GM23338 (cell line): Measurements from ENCODE around the gene S100PBP. TPM values are rescaled to one million over a fixed set of nuclear protein-coding genes. Genes with fewer than 3 reads are reported as not detected.
A peak's percentile ranks its signal among the peaks of the same experiment; 100 is the strongest.

Source experiments
- ATAC-seq: fragments of 200-7000 bp; cut with Tn5 transposase; 3 replicates; pipeline ENCODE4 v1.9.1; 2020
- DNase-seq: peaks from one replicate; pipeline ENCODE4 v3.0.0-alpha.2; 2015; ENCODE audit warnings: low spot score
- H2AFZ ChIP-seq: fragments of 200-600 bp; sonication (generic); 2 replicates; pipeline ENCODE4 v1.8.0; 2016; ENCODE audit warnings: antibody characterized with exemption, mild to moderate bottlenecking, moderate library complexity
- H3F3A ChIP-seq: fragments of 200-600 bp; sonication (generic); replicated peaks from 2 replicates; pipeline ENCODE4 v1.8.0; 2017; ENCODE audit warnings: antibody characterized with exemption, mixed run types, low read depth
- H3K27ac ChIP-seq: fragments of 200-600 bp; sonication (generic); 2 replicates; pipeline ENCODE4 v1.6.1; 2016; ENCODE audit warnings: low read depth
- H3K27me3 ChIP-seq: fragments of 200-600 bp; sonication (generic); 2 replicates; pipeline ENCODE4 v1.8.0; 2016; ENCODE audit warnings: mild to moderate bottlenecking, mixed run types, moderate library complexity; ENCODE audit not compliant: insufficient read depth
- H3K36me3 ChIP-seq: fragments of 200-600 bp; sonication (generic); 2 replicates; pipeline ENCODE4 v1.8.0; 2016; ENCODE audit warnings: mild to moderate bottlenecking; ENCODE audit not compliant: insufficient read depth
- H3K4me1 ChIP-seq: fragments of 200-600 bp; sonication (generic); 2 replicates; pipeline ENCODE4 v1.8.0; 2016; ENCODE audit warnings: mild to moderate bottlenecking, moderate library complexity; ENCODE audit not compliant: insufficient read depth
- H3K4me2 ChIP-seq: fragments of 200-600 bp; sonication (generic); 2 replicates; pipeline ENCODE4 v1.7.1; 2017; ENCODE audit warnings: mixed run types
- H3K4me3 ChIP-seq: fragments of 200-600 bp; sonication (generic); 2 replicates; pipeline ENCODE4 v1.6.1; 2016; ENCODE audit warnings: mixed run types
- H3K79me2 ChIP-seq: fragments of 200-600 bp; sonication (generic); replicated peaks from 2 replicates; pipeline ENCODE4 v1.8.0; 2017; ENCODE audit warnings: mild to moderate bottlenecking; ENCODE audit not compliant: insufficient read depth
- H3K9me2 ChIP-seq: fragments of 200-600 bp; sonication (generic); 2 replicates; pipeline ENCODE4 v1.8.0; 2017; ENCODE audit not compliant: insufficient read depth
- H4K20me1 ChIP-seq: fragments of 200-600 bp; sonication (generic); replicated peaks from 2 replicates; pipeline ENCODE4 v1.8.0; 2017; ENCODE audit warnings: mild to moderate bottlenecking; ENCODE audit not compliant: insufficient read depth
- H3K27ac Mint-ChIP-seq: 2 replicates; pipeline ENCODE4 v1.8.0; 2020; ENCODE audit warnings: inconsistent platforms, mild to moderate bottlenecking, moderate library complexity, mixed read lengths
- H3K27me3 Mint-ChIP-seq: 3 replicates; pipeline ENCODE4 v1.8.0; 2022; ENCODE audit warnings: low read depth, mild to moderate bottlenecking, moderate library complexity, mixed read lengths, inconsistent platforms; ENCODE audit not compliant: insufficient read depth, poor library complexity
- H3K36me3 Mint-ChIP-seq: 3 replicates; pipeline ENCODE4 v1.8.0; 2021; ENCODE audit warnings: low read depth, mild to moderate bottlenecking, inconsistent platforms, moderate library complexity, mixed read lengths
- H3K4me1 Mint-ChIP-seq: 3 replicates; pipeline ENCODE4 v1.8.0; 2020; ENCODE audit warnings: mild to moderate bottlenecking, inconsistent platforms, mixed read lengths
- H3K4me3 Mint-ChIP-seq: 3 replicates; pipeline ENCODE4 v1.8.0; 2021; ENCODE audit warnings: moderate library complexity, mild to moderate bottlenecking, inconsistent platforms, mixed read lengths
- H3K9me3 Mint-ChIP-seq: 3 replicates; pipeline ENCODE4 v1.8.0; 2020; ENCODE audit warnings: moderate library complexity, mild to moderate bottlenecking, inconsistent platforms, mixed read lengths
- ETS1 ChIP-seq: IDR thresholded peaks from 2 replicates; pipeline ENCODE4 v1.6.1; 2016; ENCODE audit warnings: antibody characterized with exemption
- EZH2 ChIP-seq: fragments of 200-600 bp; sonication (generic); IDR thresholded peaks from one replicate; pipeline ENCODE4 v1.8.0; 2017; ENCODE audit warnings: antibody characterized with exemption, mild to moderate bottlenecking, low read depth; ENCODE audit not compliant: unreplicated experiment
- EZH2phosphoT487 ChIP-seq: fragments of 200-600 bp; sonication (generic); IDR thresholded peaks from one replicate; pipeline ENCODE4 v1.8.1; 2018; ENCODE audit warnings: antibody characterized with exemption; ENCODE audit not compliant: unreplicated experiment
- REST ChIP-seq: IDR thresholded peaks from one replicate; pipeline ENCODE4 v1.6.1; 2018; ENCODE audit warnings: antibody characterized with exemption; ENCODE audit not compliant: unreplicated experiment
- STAT1 ChIP-seq: IDR thresholded peaks from one replicate; pipeline ENCODE4 v1.6.1; 2016; ENCODE audit warnings: antibody characterized with exemption; ENCODE audit not compliant: unreplicated experiment
- ZNF114 ChIP-seq: fragments of 250-450 bp; sonication (Bioruptor Pico); IDR thresholded peaks from 2 replicates; pipeline ENCODE4 v1.5.0; 2020; ENCODE audit warnings: mild to moderate bottlenecking, moderate library complexity
- polyA plus RNA-seq: library from polyadenylated mRNA; unstranded; fragments of >200 nt; fragmentation: Nextera tagmentation; extraction: Ambion mirVana; gene quantifications from 2 replicates; pipeline ENCODE4 v1.2.1, GENCODE V29; 2016
- total RNA-seq: library from RNA; depleted of rRNA; stranded (reverse); fragments of >200 nt; shearing (Covaris generic); gene quantifications from 2 replicates; pipeline ENCODE4 v1.2.3, GENCODE V29; 2014
- TF ChIP-seq, protein P1 (sequence below): fragments of 250-450 bp; sonication (Bioruptor Pico); IDR thresholded peaks from 2 replicates; pipeline ENCODE4 v1.5.0; 2020; ENCODE audit warnings: mild to moderate bottlenecking, moderate library complexity

The S100PBP gene
- total and polyA plus RNA-seq, 2 experiments from 2014 or later, result 30.6 to 65.2 TPM

GRCh38 chr1:32899586-32900296, 82.3 kb downstream of the S100PBP start (continued):
- TF ChIP-seq, protein P1, sequence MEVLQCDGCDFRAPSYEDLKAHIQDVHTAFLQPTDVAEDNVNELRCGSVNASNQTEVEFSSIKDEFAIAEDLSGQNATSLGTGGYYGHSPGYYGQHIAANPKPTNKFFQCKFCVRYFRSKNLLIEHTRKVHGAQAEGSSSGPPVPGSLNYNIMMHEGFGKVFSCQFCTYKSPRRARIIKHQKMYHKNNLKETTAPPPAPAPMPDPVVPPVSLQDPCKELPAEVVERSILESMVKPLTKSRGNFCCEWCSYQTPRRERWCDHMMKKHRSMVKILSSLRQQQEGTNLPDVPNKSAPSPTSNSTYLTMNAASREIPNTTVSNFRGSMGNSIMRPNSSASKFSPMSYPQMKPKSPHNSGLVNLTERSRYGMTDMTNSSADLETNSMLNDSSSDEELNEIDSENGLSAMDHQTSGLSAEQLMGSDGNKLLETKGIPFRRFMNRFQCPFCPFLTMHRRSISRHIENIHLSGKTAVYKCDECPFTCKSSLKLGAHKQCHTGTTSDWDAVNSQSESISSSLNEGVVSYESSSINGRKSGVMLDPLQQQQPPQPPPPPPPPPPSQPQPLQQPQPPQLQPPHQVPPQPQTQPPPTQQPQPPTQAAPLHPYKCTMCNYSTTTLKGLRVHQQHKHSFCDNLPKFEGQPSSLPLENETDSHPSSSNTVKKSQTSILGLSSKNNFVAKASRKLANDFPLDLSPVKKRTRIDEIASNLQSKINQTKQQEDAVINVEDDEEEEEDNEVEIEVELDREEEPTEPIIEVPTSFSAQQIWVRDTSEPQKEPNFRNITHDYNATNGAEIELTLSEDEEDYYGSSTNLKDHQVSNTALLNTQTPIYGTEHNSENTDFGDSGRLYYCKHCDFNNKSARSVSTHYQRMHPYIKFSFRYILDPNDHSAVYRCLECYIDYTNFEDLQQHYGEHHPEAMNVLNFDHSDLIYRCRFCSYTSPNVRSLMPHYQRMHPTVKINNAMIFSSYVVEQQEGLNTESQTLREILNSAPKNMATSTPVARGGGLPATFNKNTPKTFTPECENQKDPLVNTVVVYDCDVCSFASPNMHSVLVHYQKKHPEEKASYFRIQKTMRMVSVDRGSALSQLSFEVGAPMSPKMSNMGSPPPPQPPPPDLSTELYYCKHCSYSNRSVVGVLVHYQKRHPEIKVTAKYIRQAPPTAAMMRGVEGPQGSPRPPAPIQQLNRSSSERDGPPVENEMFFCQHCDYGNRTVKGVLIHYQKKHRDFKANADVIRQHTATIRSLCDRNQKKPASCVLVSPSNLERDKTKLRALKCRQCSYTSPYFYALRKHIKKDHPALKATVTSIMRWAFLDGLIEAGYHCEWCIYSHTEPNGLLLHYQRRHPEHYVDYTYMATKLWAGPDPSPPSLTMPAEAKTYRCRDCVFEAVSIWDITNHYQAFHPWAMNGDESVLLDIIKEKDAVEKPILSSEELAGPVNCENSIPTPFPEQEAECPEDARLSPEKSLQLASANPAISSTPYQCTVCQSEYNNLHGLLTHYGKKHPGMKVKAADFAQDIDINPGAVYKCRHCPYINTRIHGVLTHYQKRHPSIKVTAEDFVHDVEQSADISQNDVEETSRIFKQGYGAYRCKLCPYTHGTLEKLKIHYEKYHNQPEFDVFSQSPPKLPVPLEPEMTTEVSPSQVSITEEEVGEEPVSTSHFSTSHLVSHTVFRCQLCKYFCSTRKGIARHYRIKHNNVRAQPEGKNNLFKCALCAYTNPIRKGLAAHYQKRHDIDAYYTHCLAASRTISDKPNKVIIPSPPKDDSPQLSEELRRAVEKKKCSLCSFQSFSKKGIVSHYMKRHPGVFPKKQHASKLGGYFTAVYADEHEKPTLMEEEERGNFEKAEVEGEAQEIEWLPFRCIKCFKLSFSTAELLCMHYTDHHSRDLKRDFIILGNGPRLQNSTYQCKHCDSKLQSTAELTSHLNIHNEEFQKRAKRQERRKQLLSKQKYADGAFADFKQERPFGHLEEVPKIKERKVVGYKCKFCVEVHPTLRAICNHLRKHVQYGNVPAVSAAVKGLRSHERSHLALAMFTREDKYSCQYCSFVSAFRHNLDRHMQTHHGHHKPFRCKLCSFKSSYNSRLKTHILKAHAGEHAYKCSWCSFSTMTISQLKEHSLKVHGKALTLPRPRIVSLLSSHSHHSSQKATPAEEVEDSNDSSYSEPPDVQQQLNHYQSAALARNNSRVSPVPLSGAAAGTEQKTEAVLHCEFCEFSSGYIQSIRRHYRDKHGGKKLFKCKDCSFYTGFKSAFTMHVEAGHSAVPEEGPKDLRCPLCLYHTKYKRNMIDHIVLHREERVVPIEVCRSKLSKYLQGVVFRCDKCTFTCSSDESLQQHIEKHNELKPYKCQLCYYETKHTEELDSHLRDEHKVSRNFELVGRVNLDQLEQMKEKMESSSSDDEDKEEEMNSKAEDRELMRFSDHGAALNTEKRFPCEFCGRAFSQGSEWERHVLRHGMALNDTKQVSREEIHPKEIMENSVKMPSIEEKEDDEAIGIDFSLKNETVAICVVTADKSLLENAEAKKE (CRISPR knock-in tag), result no peak
- no peak for TF ChIP-seq ETS1
- TF ChIP-seq STAT1, result no peak
- TF ChIP-seq ZNF114 (CRISPR knock-in tag), result no peak
- TF ChIP-seq EZH2, result no peak
- TF ChIP-seq EZH2phosphoT487, result no peak

DNA sequence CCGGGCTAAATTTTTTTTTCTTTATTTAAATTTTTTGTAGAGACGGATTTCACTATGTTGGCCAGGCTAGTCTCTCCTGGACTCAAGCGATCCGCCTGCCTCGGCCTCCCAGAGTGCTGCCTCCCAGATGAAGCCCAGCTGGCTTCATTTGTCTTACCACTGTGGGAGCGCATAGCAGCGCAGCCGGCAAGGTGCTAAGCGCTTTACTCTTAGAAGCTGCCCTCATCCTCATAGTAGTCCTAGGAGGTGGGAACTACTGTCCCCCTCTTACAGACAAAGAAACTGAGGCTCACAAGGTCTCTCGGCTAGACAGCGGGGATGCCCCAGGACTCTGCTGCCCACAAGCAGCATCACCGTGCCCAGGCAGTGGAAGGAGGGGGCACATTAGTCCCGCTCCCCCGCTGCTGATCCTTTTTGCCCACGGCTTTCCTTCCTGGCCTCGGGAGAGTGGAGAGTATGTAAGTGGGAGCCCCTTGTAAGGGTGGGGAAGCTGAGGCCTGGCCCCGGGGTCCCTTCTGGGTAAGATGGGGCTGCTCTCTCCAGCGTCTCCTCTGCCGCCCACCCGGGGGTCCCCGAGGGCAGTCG, 83.0 kb downstream of the S100PBP start:
- peak overlapping the region; percentile 59 for H3K4me3 ChIP-seq
- Mint-ChIP-seq H3K4me1 (peaks cover 10% of the 10 kb centered on the region), H3K27ac (no peak overlapping the region), H3K9me3 (no peaks in the 10 kb centered on the region), H3K36me3 (no peaks in the 10 kb centered on the region; the same call in 2 of the 3 replicates), H3K4me3 (peak overlapping the region; percentile 73), H3K27me3 (peaks cover 46% of the 10 kb centered on the region)
- H3K36me3 ChIP-seq, result no peaks in the 10 kb centered on the region
- no peak overlapping the region for H3K27ac ChIP-seq
- DNase-seq, result no peak
- H3F3A ChIP-seq, result no peaks in the 10 kb centered on the region
- H2AFZ ChIP-seq, result peak overlapping the region; percentile 84
- no peaks in the 10 kb centered on the region for H3K79me2 ChIP-seq
- TF ChIP-seq EZH2, result peak; percentile 28
- TF ChIP-seq REST, result no peak
- H3K4me1 ChIP-seq, result peaks cover 7% of the 10 kb centered on the region; the same call in 1 of the 2 replicates
- peaks cover 53% of the 10 kb centered on the region for H3K27me3 ChIP-seq
- H3K4me2 ChIP-seq, result peak overlapping the region; percentile 80
- peak; percentile 64 for ATAC-seq
- no peaks in the 10 kb centered on the region for H4K20me1 ChIP-seq
- no peaks in the 10 kb centered on the region for H3K9me2 ChIP-seq
